Uterus (tissue), 4 donors: ENCODE measurements around the gene RNF111. TPM values are rescaled to one million over a fixed set of nuclear protein-coding genes. Genes with fewer than 3 reads are reported as not detected.

Experiments
- DNase-seq, 2 donors: peaks; one replicate each; pipeline ENCODE4 v3.0.0-alpha.2; 2019 to 2020
- H3K27ac ChIP-seq, 2 donors: fragments of 200-600 bp; sonication (generic); 1 replicate in 1 of 2; 2 replicates in 1 of 2; pipeline ENCODE4 v1.5.1; 2016 to 2018
- H3K27me3 ChIP-seq, 2 donors: fragments of 200-600 bp; sonication (generic); one replicate each; pipeline ENCODE4 v1.5.1; 2018 to 2019; ENCODE audit warnings: control low read depth in 1 of 2
- H3K36me3 ChIP-seq, 2 donors: fragments of 200-600 bp; sonication (generic); one replicate each; pipeline ENCODE4 v1.5.1; 2019; ENCODE audit warnings: control low read depth in 1 of 2
- H3K4me1 ChIP-seq, 2 donors: fragments of 200-600 bp; sonication (generic); one replicate each; pipeline ENCODE4 v1.5.1; 2018 to 2019; ENCODE audit warnings: control low read depth in 1 of 2
- H3K4me3 ChIP-seq, 2 donors: fragments of 200-600 bp; sonication (generic); 1 replicate in 1 of 2; 2 replicates in 1 of 2; pipeline ENCODE4 v1.5.1; 2018 to 2019; ENCODE audit warnings: mild to moderate bottlenecking in 1 of 2
- H3K9me3 ChIP-seq, 2 donors: fragments of 200-600 bp; sonication (generic); one replicate each; pipeline ENCODE4 v1.5.1; 2019; ENCODE audit warnings: control low read depth in 1 of 2
- CTCF ChIP-seq, 4 experiments: fragments of 200-600 bp in 2 of 4; fragments of 450-650 bp in 2 of 4; sonication (generic) in 2 of 4; IDR thresholded peaks; one replicate each; pipeline ENCODE4 v1.5.1; 2016 to 2019; ENCODE audit warnings: antibody characterized with exemption in 4 of 4, mild to moderate bottlenecking in 2 of 4, moderate library complexity in 1 of 4
- POLR2A ChIP-seq, 2 donors: fragments of 450-650 bp; IDR thresholded peaks; one replicate each; pipeline ENCODE4 v1.6.1; 2016; ENCODE audit warnings: antibody characterized with exemption in 2 of 2, mild to moderate bottlenecking in 1 of 2, moderate library complexity in 1 of 2
- intact Hi-C: fragments of 100-400 bp; cut with DNase I; formaldehyde crosslinking; loops from one replicate; pipeline ENCODE4 v1.15.1; 2023; ENCODE audit warnings: low total_unique reads
- total RNA-seq, 4 donors: library from RNA; depleted of rRNA in 3 of 4; stranded (reverse); fragments of >200 nt in 3 of 4; gene quantifications; one replicate each; pipeline versions ENCODE4 v1.1.0 to v1.2.4, GENCODE V29; 2014 to 2023
- donor health status: DM: yes; HTN: yes; CAD: no.

Gene RNF111
- total RNA-seq, 4 donors from 2014 or later: 25.9 to 43.9 (median 30.5) TPM

GRCh38 chr15:59131456-59131855, 144.0 kb downstream of the RNF111 start:
- TF ChIP-seq POLR2A (IDR thresholded peaks at IDR 0.05) (no peak), CTCF (IDR thresholded peaks at IDR 0.05) (no peak)
- Histone ChIP-seq H3K36me3 (no peaks in the 10 kb centered on the region), H3K4me1 (no peaks in the 10 kb centered on the region), H3K4me3 (no peak overlapping the region), H3K9me3 (no peaks in the 10 kb centered on the region), H3K27me3 (no peaks in the 10 kb centered on the region), H3K27ac (no peak overlapping the region)
- intact Hi-C loops: no loop called here
- DNase-seq: no peak

- H3K27ac ChIP-seq: no peak overlapping the region
- H3K36me3 ChIP-seq: no peaks in the 10 kb centered on the region
- no peaks in the 10 kb centered on the region for H3K4me1 ChIP-seq
- no peak for DNase-seq
- intact Hi-C loops: no loop called here
- no peaks in the 10 kb centered on the region for H3K27me3 ChIP-seq
- TF ChIP-seq POLR2A (IDR thresholded peaks at IDR 0.05) (no peak), CTCF (IDR thresholded peaks at IDR 0.05) (no peak)
- no peak overlapping the region for H3K4me3 ChIP-seq
- no peaks in the 10 kb centered on the region for H3K9me3 ChIP-seq
Measured at GRCh38 chr15:59131969-59132562, 144.6 kb downstream of the RNF111 start.

GRCh38 chr15:59133929-59134427, 146.5 kb downstream of the RNF111 start:
- intact Hi-C loops: no loop called here
- no peaks in the 10 kb centered on the region for H3K4me1 ChIP-seq
- H3K4me3 ChIP-seq: no peak overlapping the region
- H3K27ac ChIP-seq: no peak overlapping the region
- no peaks in the 10 kb centered on the region for H3K36me3 ChIP-seq
- TF ChIP-seq POLR2A (IDR thresholded peaks at IDR 0.05) (no peak), CTCF (IDR thresholded peaks at IDR 0.05) (no peak)
- H3K27me3 ChIP-seq: no peaks in the 10 kb centered on the region
- H3K9me3 ChIP-seq: no peaks in the 10 kb centered on the region
- no peak for DNase-seq

GRCh38 chr15:59137566-59137965, 150.1 kb downstream of the RNF111 start:
- H3K27ac ChIP-seq: no peak overlapping the region
- intact Hi-C loops: no loop called here
- H3K27me3 ChIP-seq: no peaks in the 10 kb centered on the region
- TF ChIP-seq CTCF (IDR thresholded peaks at IDR 0.05) (no peak), POLR2A (IDR thresholded peaks at IDR 0.05) (no peak)
- no peaks in the 10 kb centered on the region for H3K36me3 ChIP-seq
- H3K4me1 ChIP-seq: no peaks in the 10 kb centered on the region
- H3K4me3 ChIP-seq: no peak overlapping the region
- DNase-seq: no peak
- H3K9me3 ChIP-seq: no peaks in the 10 kb centered on the region

- no peaks in the 10 kb centered on the region for H3K36me3 ChIP-seq
- DNase-seq: peak in 1 of 2 donors; percentile 20
- intact Hi-C loops: no loop called here
Measured at GRCh38 chr15:59138243-59138642, 150.8 kb downstream of the RNF111 start.

More at GRCh38 chr15:59138243-59138642, 150.8 kb downstream of the RNF111 start:
- H3K9me3 ChIP-seq: no peaks in the 10 kb centered on the region
- no peaks in the 10 kb centered on the region for H3K4me1 ChIP-seq
- H3K27me3 ChIP-seq: no peaks in the 10 kb centered on the region
- H3K4me3 ChIP-seq: no peak overlapping the region
- H3K27ac ChIP-seq: no peak overlapping the region
- TF ChIP-seq CTCF (IDR thresholded peaks at IDR 0.05) (peak in 3 of 4 experiments; percentile 25 to 35 (median 31)), POLR2A (IDR thresholded peaks at IDR 0.05) (no peak)
